Naive thymus-derived CD4-positive, alpha-beta T cell (primary cell): ENCODE results near the gene NID1. TPM values are rescaled to one million over a fixed set of nuclear protein-coding genes. Genes with fewer than 3 reads are reported as not detected.

Source experiments
- ATAC-seq: fragments of 150-1000 bp; cut with Tn5 transposase; 2 replicates; pipeline ENCODE4 v1.10.0; 2021; ENCODE audit warnings: mild to moderate bottlenecking, moderate library complexity
- CTCF ChIA-PET: fragments of 350-600 bp; sonication (Branson Sonifier 250); formaldehyde crosslinking; loops from one replicate; lab custom pipeline; 2021; ENCODE audit warnings: antibody characterized with exemption; lab: Charles Lee
- POLR2A ChIA-PET: fragments of 350-600 bp; sonication (Branson Sonifier 250); formaldehyde crosslinking; loops from one replicate; lab custom pipeline; 2021; ENCODE audit warnings: antibody characterized with exemption, inconsistent platforms; lab: Charles Lee
- DNase-seq, 9 donors: peaks; one replicate each; pipeline versions ENCODE4 v3.0.0 to v3.0.0-alpha.2; 2020 to 2022; ENCODE audit warnings: mixed read lengths in 1 of 9
- H3K27ac ChIP-seq: one replicate; pipeline ENCODE4 v1.7.0; 2013; ENCODE audit warnings: mild to moderate bottlenecking, low read depth, low read length, moderate library complexity
- H3K27me3 ChIP-seq, 2 donors: one replicate each; pipeline ENCODE4 v1.7.0; 2013; ENCODE audit warnings: low read length in 2 of 2, mild to moderate bottlenecking in 2 of 2, moderate library complexity in 2 of 2; ENCODE audit not compliant: control insufficient read depth in 2 of 2, insufficient read depth in 2 of 2
- H3K36me3 ChIP-seq, 3 experiments: 1 replicate in 2 of 3; 2 replicates in 1 of 3; pipeline ENCODE4 v1.7.0; 2013; ENCODE audit warnings: low read length in 3 of 3, mild to moderate bottlenecking in 3 of 3, moderate library complexity in 1 of 3; ENCODE audit not compliant: insufficient read depth in 3 of 3, control insufficient read depth in 2 of 3
- H3K4me1 ChIP-seq, 2 donors: one replicate each; pipeline ENCODE4 v1.7.0; 2013; ENCODE audit warnings: low read length in 2 of 2, mild to moderate bottlenecking in 2 of 2, moderate library complexity in 1 of 2; ENCODE audit not compliant: control insufficient read depth in 2 of 2, insufficient read depth in 2 of 2
- H3K4me3 ChIP-seq: 2 replicates; pipeline ENCODE4 v1.7.0; 2013; ENCODE audit warnings: mild to moderate bottlenecking, low read length
- H3K9me3 ChIP-seq, 3 experiments: 1 replicate in 2 of 3; 2 replicates in 1 of 3; pipeline ENCODE4 v1.7.0; 2013; ENCODE audit warnings: low read length in 3 of 3; ENCODE audit not compliant: control insufficient read depth in 2 of 3
- H3K27ac Mint-ChIP-seq, 9 donors: one replicate each; pipeline ENCODE4 v1.8.0; 2020 to 2022; ENCODE audit warnings: mixed read lengths in 9 of 9, mild to moderate bottlenecking in 8 of 9, moderate library complexity in 5 of 9, inconsistent platforms in 2 of 9
- H3K27me3 Mint-ChIP-seq, 5 donors: one replicate each; pipeline ENCODE4 v1.8.0; 2021 to 2022; ENCODE audit warnings: mixed read lengths in 5 of 5, mild to moderate bottlenecking in 1 of 5
- H3K36me3 Mint-ChIP-seq, 5 donors: one replicate each; pipeline ENCODE4 v1.8.0; 2020 to 2022; ENCODE audit warnings: mixed read lengths in 5 of 5, mild to moderate bottlenecking in 3 of 5, inconsistent platforms in 1 of 5
- H3K4me1 Mint-ChIP-seq, 7 donors: one replicate each; pipeline ENCODE4 v1.8.0; 2020 to 2022; ENCODE audit warnings: mixed read lengths in 7 of 7, mild to moderate bottlenecking in 3 of 7, inconsistent platforms in 1 of 7
- H3K4me3 Mint-ChIP-seq, 10 donors: one replicate each; pipeline ENCODE4 v1.8.0; 2020 to 2022; ENCODE audit warnings: mild to moderate bottlenecking in 10 of 10, mixed read lengths in 10 of 10, moderate library complexity in 6 of 10, inconsistent platforms in 2 of 10
- H3K9me3 Mint-ChIP-seq, 11 donors: one replicate each; pipeline ENCODE4 v1.8.0; 2020 to 2022; ENCODE audit warnings: mixed read lengths in 11 of 11, mild to moderate bottlenecking in 4 of 11, inconsistent platforms in 1 of 11, moderate library complexity in 1 of 11
- intact Hi-C, 2 donors: fragments of 100-400 bp; cut with micrococcal nuclease; formaldehyde crosslinking; loops; one replicate each; pipeline ENCODE4 v1.15.1; 2023
- polyA plus RNA-seq, 2 donors: library from polyadenylated mRNA; unstranded; fragments of 300-500 nt; fragmentation: Illumina TruSeq; gene quantifications; one replicate each; pipeline ENCODE4 v1.2.3, GENCODE V29; 2021
- total RNA-seq, 6 experiments: library from RNA in 5 of 6; stranded (reverse) in 5 of 6; gene quantifications; 1 replicate in 5 of 6; 2 replicates in 1 of 6; pipeline ENCODE4 v1.2.3 and lab custom pipeline; 2021 to 2026

The NID1 gene
- total and polyA plus RNA-seq, 7 experiments from 2014 or later = 0.11 to 6.2 (median 0.22) TPM; not detected in 2

DNA sequence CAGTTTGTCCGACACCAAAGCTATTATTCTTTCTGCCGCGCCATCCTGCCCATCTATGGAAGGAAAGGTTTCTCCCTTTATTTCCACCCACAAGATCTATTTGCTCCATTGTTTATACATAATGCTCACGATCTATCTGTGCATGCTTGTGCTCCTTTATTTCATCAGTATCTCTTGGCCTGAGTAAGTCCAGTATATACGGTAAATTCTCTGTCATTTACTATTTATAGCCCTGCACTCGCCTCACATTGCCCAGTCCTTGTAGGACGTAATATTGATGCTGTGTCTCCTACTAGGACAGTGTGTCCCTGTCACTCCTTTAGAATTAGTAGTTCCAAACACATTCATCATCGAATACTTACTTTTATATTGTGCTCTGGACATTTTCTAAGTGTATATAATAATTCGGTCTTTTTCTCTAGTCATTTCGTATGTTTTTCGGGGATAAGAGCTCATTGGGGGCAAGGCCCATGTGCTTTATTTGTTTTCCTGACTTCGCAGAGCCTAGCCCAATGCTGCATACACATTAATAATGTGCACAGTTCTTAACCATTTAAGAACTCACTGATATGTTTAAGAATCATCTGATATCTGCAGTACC lies 3.1 kb upstream of the NID1 start:
- H3K4me1 ChIP-seq = peaks cover 12 to 19% of the 10 kb centered on the region in 2 donors
- ATAC-seq (no peak), DNase-seq (no peak)
- no peaks in the 10 kb centered on the region for H3K9me3 ChIP-seq
- no peak overlapping the region for H3K4me3 ChIP-seq
- H3K27ac Mint-ChIP-seq = no peak overlapping the region
- peaks cover 30 to 52% (median 41%) of the 10 kb centered on the region in 5 donors for H3K27me3 Mint-ChIP-seq
- ChIA-PET CTCF (no interaction called here), POLR2A (no interaction called here)
- H3K36me3 ChIP-seq = no peaks in the 10 kb centered on the region
- no peak overlapping the region for H3K4me3 Mint-ChIP-seq
- peaks cover 0 to 4% (median 0%) of the 10 kb centered on the region in 5 donors for H3K36me3 Mint-ChIP-seq
- H3K9me3 Mint-ChIP-seq = peaks cover 0 to 6% (median 0%) of the 10 kb centered on the region in 11 donors
- H3K27me3 ChIP-seq = peaks cover 4 to 17% of the 10 kb centered on the region in 2 donors
- intact Hi-C loops = loop anchor here in 1 of 2 donors (1.0 to 5.0 kb wide), 2 partner anchors 69 to 201 kb away; partner anchors contain the start of gene LYST
- no peak overlapping the region for H3K27ac ChIP-seq
- peaks cover 15 to 29% (median 20%) of the 10 kb centered on the region in 7 donors for H3K4me1 Mint-ChIP-seq

DNA sequence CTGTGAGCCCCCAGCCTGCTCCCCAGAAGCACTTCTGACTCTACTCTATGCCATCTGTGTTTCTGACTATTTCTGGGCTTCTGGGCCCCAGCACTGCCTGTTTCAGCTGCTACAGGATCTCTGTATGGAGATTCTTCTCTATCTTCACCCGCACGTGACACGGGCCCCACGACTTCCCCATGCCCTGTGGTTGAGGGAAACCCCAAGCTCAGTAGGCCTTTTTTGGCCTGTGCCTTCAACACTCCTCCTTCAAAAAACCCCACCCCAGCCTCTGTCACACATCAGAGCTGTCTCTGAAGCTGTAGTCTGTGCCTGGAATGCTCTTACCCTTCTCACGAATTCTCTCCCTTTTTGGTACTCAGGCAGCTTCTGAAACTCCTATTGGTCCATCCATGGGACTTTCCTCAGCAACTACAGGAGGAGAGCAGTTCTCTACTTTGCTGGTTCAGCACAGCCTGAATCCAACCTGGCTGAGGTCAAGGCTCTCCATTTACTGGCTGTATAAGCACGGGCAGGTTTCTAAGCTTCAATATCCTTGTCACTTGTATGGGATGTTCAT lies 2.0 kb upstream of the NID1 start:
- DNase-seq = peak; percentile 9 to 74 (median 40)
- H3K36me3 ChIP-seq = no peaks in the 10 kb centered on the region
- no peak overlapping the region for H3K27ac ChIP-seq
- intact Hi-C loops = loop anchor here in 1 of 2 donors (1.0 to 5.0 kb wide), 2 partner anchors 68 to 200 kb away; partner anchors contain the start of gene LYST
- Mint-ChIP-seq H3K27me3 (peaks cover 32 to 59% (median 45%) of the 10 kb centered on the region in 5 donors), H3K4me3 (peak overlapping the region in 8 of 10 donors; percentile 0 to 65 (median 34)), H3K27ac (peak overlapping the region in 1 of 9 donors; percentile 2), H3K36me3 (peaks cover 0 to 4% (median 0%) of the 10 kb centered on the region in 5 donors), H3K4me1 (peaks cover 15 to 29% (median 20%) of the 10 kb centered on the region in 7 donors), H3K9me3 (peaks cover 0 to 6% (median 0%) of the 10 kb centered on the region in 11 donors)
- H3K4me3 ChIP-seq = no peak overlapping the region
- ChIA-PET POLR2A (no interaction called here), CTCF (interaction anchor here (0.6 to 1.1 kb wide), 2 partner anchors 95 to 553 kb away, joined by 3 to 4 read pairs; no protein-coding TSS in a partner anchor)
- peak; percentile 94 for ATAC-seq
- peaks cover 4 to 17% of the 10 kb centered on the region in 2 donors for H3K27me3 ChIP-seq
- peaks cover 12 to 19% of the 10 kb centered on the region in 2 donors for H3K4me1 ChIP-seq
- H3K9me3 ChIP-seq = no peaks in the 10 kb centered on the region

DNA sequence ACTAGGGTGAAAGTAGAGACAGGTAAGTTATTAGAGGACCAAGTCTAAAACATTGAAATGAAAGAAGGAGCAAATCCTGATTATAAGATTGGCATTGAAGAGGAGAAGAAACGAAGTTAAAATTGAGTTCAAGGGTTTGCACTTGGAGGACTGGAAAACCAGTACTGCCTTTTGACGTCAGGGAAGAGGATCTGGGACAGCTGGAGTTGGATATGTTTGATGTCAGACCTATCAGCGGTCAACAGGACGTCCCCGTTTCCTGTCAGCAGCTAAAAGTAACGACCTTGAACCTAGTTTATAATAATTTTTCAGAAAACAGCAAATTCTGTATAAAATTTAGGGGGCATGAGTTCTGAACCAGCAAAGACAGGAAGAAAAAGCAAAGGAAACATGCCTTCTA lies 1.2 kb upstream of the NID1 start:
- Histone ChIP-seq H3K36me3 (no peaks in the 10 kb centered on the region), H3K4me1 (peaks cover 12 to 19% of the 10 kb centered on the region in 2 donors), H3K4me3 (no peak overlapping the region), H3K9me3 (no peaks in the 10 kb centered on the region), H3K27ac (no peak overlapping the region), H3K27me3 (peaks cover 4 to 17% of the 10 kb centered on the region in 2 donors)
- ChIA-PET CTCF (interaction anchor here (1.1 kb wide), 1 partner anchor 94 kb away, joined by 4 read pairs; no protein-coding TSS in a partner anchor), POLR2A (no interaction called here)
- Mint-ChIP-seq H3K36me3 (peaks cover 0 to 2% (median 0%) of the 10 kb centered on the region in 5 donors), H3K9me3 (peaks cover 0 to 5% (median 0%) of the 10 kb centered on the region in 11 donors), H3K4me3 (peak overlapping the region; percentile 4 to 75 (median 58)), H3K4me1 (peaks cover 15 to 29% (median 20%) of the 10 kb centered on the region in 7 donors), H3K27ac (no peak overlapping the region), H3K27me3 (peaks cover 34 to 61% (median 47%) of the 10 kb centered on the region in 5 donors)
- no peak for DNase-seq
- ATAC-seq = no peak
- intact Hi-C loops = loop anchor here in 1 of 2 donors (5.0 kb wide), 1 partner anchor 199 kb away; the partner anchor contains the start of gene LYST

DNA sequence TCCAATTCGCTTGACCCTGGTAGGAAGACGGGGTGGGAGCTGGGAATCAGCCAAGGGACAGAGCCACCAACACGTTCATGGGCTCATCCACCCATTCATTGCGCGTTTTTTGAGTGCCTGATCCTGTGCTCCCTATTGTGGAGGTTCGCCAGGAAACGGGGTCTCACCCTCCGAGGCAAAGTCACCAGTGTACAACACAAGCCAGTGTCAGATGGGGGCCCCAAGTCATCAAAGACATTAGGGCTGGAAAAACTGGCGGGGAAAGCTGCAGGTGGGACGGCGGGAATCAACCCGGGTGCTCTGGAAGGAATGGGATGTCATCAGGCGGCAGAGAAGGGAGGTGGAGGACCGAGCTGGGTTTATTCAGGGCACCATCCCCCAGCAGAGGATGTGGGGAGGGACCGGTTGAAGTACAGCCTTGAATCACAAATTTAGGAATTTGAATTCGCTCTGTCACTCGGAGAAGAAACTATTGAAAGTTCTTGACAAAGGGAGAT lies 667 bp upstream of the NID1 start:
- peaks cover 0 to 2% (median 0%) of the 10 kb centered on the region in 11 donors for H3K9me3 Mint-ChIP-seq
- Histone ChIP-seq H3K36me3 (no peaks in the 10 kb centered on the region), H3K4me3 (peak overlapping the region; percentile 58), H3K9me3 (no peaks in the 10 kb centered on the region), H3K27ac (no peak overlapping the region), H3K27me3 (peaks cover 4 to 17% of the 10 kb centered on the region in 2 donors), H3K4me1 (peaks cover 12 to 19% of the 10 kb centered on the region in 2 donors)
- intact Hi-C loops = loop anchor here (2.0 to 5.0 kb wide), 2 partner anchors 67 to 198 kb away; partner anchors contain the start of gene LYST (in 1 of the 2)
- POLR2A ChIA-PET = no interaction called here
- CTCF ChIA-PET = no interaction called here
- ATAC-seq = no peak
- no peak for DNase-seq
- H3K4me1 Mint-ChIP-seq = peaks cover 15 to 29% (median 20%) of the 10 kb centered on the region in 7 donors
- peaks cover 0 to 6% (median 0%) of the 10 kb centered on the region in 5 donors for H3K36me3 Mint-ChIP-seq
- peak overlapping the region; percentile 4 to 75 (median 58) for H3K4me3 Mint-ChIP-seq
- H3K27me3 Mint-ChIP-seq = peaks cover 37 to 64% (median 51%) of the 10 kb centered on the region in 5 donors
- H3K27ac Mint-ChIP-seq = no peak overlapping the region

- no peaks in the 10 kb centered on the region for H3K9me3 ChIP-seq
- ChIA-PET POLR2A (no interaction called here), CTCF (no interaction called here)
- H3K36me3 ChIP-seq = no peaks in the 10 kb centered on the region
- ATAC-seq (no peak), DNase-seq (peak in 3 of 9 donors; percentile 2 to 35 (median 20))
- intact Hi-C loops = loop anchor here in 1 of 2 donors (2.0 kb wide), 1 partner anchor 65 kb away; no protein-coding TSS in a partner anchor
- Mint-ChIP-seq H3K9me3 (no peaks in the 10 kb centered on the region), H3K4me3 (peak overlapping the region; percentile 20 to 77 (median 59)), H3K4me1 (peaks cover 15 to 32% (median 20%) of the 10 kb centered on the region in 7 donors), H3K27me3 (peaks cover 37 to 66% (median 49%) of the 10 kb centered on the region in 5 donors), H3K27ac (no peak overlapping the region), H3K36me3 (peaks cover 0 to 6% (median 0%) of the 10 kb centered on the region in 5 donors)
- H3K27me3 ChIP-seq = peaks cover 4 to 17% of the 10 kb centered on the region in 2 donors
- peak overlapping the region; percentile 58 for H3K4me3 ChIP-seq
- H3K27ac ChIP-seq = no peak overlapping the region
- H3K4me1 ChIP-seq = peaks cover 12 to 19% of the 10 kb centered on the region in 2 donors
Measured at GRCh38 chr1:236063919-236064673, 794 bp downstream of the NID1 start.

- DNase-seq (no peak), ATAC-seq (no peak)
- Histone ChIP-seq H3K27ac (no peak overlapping the region), H3K27me3 (peaks cover 4 to 17% of the 10 kb centered on the region in 2 donors), H3K4me3 (no peak overlapping the region), H3K36me3 (no peaks in the 10 kb centered on the region), H3K4me1 (peaks cover 12 to 19% of the 10 kb centered on the region in 2 donors), H3K9me3 (no peaks in the 10 kb centered on the region)
- CTCF ChIA-PET = no interaction called here
- Mint-ChIP-seq H3K36me3 (peaks cover 0 to 6% (median 0%) of the 10 kb centered on the region in 5 donors), H3K4me3 (peak overlapping the region; percentile 20 to 77 (median 59)), H3K4me1 (peaks cover 15 to 34% (median 20%) of the 10 kb centered on the region in 7 donors), H3K27me3 (peaks cover 37 to 72% (median 49%) of the 10 kb centered on the region in 5 donors), H3K27ac (no peak overlapping the region), H3K9me3 (no peaks in the 10 kb centered on the region)
- intact Hi-C loops = no loop called here
- POLR2A ChIA-PET = no interaction called here
Measured at GRCh38 chr1:236063551-236063918, 1.4 kb downstream of the NID1 start.
